Activated CD4-positive, alpha-beta T cell treated with anti-CD3 and anti-CD28 coated beads for 24 hours (primary cell): ENCODE measurements around the gene CD53.
"Not testable (repeated sequence)": the region's sequence is repeated elsewhere in the genome, so short reads cannot be mapped to it uniquely, and the experiment has no call there.

Source experiments
- DNase-seq, 2 donors: peaks; one replicate each; pipeline ENCODE4 v3.0.0-alpha.2; 2020; ENCODE audit warnings: low read depth in 2 of 2

Gene CD53, protein sequence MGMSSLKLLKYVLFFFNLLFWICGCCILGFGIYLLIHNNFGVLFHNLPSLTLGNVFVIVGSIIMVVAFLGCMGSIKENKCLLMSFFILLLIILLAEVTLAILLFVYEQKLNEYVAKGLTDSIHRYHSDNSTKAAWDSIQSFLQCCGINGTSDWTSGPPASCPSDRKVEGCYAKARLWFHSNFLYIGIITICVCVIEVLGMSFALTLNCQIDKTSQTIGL

DNA sequence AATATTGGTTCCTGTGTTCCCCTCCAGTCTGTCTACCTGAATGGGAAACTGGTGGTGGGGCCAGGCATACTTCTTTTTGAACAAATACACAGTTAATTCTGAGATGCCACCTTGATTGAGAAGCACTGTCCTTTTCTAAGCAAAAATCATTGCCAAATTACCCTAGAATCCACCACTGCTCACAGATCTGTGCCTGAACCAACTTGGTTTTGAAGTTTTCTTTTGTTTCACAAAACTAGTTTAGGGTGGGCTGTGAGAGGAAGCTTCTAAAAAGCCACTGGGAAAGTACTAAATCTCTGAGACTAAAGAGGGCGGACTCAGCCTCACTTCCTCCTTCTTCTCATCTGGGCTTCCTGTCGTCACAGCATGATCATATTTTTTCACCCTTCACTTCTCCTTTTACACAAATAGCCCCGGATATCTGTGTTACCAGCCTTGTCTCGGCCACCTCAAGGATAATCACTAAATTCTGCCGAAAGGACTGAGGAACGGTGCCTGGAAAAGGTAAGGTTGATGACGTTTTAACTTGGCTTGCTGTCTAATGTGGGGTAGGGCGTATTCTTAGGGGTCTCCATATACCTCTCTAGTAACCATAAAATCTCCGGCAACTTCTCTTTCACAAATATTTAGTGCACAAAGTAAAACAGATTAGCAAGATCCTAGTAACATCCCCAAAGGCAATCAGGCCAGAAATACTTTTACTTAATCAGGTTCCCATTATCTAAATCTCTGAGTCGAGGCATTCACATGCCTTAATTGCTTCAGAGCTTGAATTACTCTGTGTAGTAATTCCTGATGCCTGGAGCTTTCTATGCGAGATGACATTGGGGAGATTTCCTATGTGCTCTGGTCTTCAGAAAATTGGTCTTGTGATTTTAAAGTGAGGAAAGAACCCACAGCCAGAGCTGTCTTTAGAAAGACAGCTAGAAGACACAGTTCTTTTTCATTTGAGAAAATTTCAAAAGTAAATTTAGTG lies at the start of gene CD53:
TSS of gene CD53 (plus strand) at position 404 of the 976 bp plus-strand sequence. CDS start 18,261 bp downstream, outside the sequence.
- no peak for DNase-seq

DNA sequence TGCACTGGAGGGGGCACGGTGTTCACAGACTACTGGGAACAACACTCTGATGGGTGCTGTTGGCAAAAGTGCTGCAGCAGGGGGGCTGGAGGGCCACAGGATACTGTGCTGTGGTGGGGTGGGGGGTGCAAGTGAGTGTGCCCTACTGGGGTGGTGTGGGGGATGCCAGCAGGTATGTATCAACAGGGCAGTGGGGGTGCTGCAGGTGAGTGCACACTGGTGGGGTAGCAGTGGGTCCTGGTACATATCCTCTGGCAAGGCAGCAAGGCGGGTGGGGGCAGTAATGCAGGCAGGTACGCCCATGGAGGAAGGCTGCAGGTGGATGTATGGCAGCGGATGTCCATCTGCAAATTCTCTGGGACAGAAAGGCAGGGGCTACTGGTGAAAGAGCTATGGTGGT lies 48.8 kb upstream of the CD53 start:
- DNase-seq = no peak

DNA sequence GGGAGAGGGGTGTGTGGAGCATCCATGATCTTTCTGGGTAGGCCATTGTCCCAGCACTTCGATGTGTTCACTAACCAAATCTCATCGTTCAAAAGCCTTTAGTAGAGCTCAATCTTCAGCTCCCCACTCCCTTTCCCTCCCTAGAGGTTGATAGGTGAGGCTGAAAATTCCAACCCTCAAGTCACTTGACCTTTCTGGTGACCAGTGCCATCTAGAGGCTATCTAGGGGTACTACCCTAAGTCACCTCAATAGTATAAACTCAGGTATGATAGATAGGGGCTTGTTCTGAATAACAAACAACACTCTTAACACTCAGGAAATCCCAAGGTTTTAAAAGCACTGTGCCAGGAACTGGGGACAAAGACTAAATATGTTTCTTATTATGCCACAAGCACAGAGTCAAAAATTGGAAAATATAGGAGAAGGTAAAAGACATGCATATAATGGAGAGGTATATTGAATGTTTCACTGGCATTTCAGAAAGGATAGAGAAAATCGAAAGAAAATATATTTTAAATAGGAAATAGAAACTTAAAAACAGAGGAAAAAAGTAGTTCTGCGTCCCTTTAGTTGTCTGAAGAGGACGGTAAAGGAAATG lies 42.9 kb upstream of the CD53 start:
- DNase-seq = peak in 1 of 2 donors; percentile 8

DNA sequence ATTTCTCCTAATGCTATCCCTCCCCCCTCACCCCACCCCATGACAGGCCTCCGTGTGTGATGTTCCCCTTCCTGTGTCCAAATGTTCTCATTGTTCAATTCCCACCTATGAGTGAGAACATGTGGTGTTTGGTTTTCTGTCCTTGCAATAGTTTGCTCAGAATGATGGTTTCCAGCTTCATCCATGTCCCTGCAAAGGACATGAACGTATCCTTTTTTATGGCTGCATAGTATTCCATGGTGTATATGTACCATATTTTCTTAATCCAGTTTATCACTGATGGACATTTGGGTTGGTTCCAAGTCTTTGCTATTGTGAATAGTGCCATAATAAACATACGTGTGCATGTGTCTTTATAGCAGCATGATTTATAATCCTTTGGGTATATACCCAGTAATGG lies 39.2 kb upstream of the CD53 start:
- not testable (repeated sequence) for DNase-seq

DNA sequence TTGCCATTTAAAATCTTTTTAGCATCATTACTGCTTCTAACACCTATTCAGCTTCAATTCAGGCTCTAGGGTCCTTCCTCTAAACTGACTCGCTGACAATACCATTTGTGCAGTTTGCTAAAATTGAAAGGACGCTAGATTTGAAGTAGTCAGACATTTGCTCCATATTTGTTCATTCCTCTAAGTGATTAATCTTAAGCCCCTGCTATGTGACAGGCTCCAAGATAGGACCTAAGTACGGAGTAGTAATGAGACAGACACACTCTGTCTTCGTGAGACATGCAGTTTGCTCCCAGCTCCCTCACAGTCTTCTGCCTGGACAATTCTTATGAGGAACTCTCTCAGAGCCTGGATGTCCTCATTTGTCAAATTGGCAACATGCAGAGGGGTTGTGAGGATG lies 26.1 kb upstream of the CD53 start:
- no peak for DNase-seq

DNA sequence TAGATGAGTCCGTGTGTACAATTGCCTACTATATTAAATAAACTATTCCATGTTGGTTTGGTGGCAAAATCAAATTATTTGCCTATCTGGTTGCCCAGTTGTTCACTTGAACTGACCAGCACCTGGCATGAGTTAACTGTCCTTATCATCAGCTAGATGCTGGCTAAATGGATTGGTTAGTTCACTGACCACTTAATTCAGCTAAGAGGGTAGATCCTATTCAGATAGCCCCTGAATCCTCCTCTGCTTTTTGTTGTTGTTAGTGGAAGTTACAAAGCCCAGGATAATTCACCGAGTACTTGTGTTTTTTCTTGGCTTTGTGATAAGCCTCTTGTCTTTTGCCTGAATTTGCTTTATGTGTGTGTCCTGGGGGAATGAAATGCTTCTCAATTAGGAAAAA lies 22.8 kb upstream of the CD53 start:
- no peak for DNase-seq

DNA sequence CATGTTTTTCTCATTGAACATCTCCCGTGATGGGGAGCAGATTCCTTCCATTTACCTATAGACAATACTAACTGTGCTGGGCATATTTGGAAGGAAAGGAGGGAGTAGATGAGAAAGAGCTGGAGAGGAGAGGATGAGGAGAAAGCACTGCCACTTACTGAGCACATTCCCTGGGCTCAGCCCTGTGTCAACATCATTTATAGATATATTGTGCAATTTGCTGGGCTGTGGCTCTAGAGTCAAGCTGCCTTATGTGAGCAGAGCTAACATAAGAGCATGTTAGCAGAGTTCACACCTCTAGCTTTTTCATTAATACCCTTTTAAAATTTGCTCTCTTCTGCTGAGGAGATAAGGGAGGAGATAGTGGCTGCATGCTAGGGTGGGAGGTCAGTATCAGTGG lies 22.3 kb upstream of the CD53 start:
- no peak for DNase-seq

DNA sequence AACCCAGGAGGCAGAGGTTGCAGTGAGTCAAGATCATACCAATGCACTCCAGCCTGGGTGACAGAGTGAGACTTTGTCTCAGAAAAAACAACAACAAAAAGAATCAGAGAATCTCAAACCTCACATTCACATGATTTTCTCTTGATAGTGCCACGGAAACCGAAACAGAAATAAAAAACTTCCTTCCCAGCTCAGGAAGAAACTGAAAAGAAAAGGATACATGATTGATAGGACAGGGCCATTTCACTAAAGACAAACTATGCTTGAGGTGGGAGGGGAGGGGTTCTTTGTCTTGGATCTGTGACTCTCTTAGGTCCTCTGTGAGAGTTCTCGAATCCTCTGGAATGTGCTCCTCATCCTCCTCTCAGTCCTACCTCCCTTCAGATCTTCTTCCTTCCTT lies 19.8 kb upstream of the CD53 start:
- no peak for DNase-seq

DNA sequence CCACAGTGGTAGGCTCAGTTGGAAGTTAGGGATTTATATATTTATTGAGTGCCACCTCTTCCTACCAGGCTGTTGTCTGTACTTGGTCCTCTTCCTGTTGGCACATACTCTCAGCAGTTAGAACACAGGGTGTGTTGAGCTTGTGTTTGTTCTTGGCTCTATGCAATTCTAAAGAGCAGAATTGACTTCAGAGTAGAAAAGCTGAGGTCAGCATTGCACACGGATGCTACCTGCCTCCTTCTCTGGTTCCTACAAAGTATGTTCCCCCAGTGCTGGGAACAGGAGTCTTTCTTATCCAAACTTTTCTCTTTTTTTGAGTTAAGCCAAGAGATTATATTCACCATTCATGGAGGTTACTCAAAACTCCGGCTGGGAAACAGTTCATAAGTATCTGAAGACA lies 16.5 kb upstream of the CD53 start:
- no peak for DNase-seq

DNA sequence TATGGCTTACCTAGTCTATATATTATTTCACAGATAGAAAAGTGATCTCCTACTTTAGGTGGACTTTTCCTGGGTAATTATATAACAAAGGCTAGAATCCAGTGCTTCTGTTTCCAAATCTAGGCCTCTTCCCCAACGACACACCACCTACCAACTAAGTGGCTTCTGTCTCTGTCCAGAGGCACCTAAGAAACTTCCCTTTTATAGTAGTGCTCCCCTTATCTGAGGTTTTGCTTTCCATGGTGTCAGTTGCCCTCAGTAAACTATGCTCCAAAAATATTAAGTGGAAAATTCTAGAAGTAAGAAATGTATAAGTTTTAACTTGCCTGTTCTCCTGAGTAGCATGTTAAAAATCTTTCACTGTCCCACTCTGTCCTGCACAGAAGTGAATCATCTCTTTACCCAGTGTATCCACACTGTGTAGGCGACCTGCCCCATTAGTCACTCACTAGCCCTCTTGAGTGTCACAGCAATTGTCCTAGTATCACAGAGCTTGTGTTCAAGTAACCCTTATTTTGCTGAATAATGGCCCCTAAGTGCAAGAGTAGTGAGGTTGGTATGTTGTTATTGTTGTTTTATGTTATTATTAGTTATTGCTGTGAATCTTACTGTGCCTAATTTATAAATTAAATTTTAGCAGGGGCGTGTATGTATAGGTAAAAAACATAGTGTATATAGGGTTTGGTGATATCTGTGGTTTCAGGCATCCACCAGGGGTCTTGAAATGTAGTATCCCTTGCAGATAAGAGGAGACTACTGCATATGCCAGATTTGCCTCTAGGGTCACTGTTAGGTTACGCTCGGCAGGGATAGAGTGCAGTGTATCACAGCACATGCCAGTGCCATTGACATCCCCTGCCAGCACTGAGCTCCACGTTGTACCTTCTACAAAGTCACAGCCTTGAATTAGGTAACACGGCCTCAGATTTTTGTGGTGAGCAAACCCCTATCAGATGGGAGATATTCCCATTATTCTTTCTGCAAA lies 14.7 kb upstream of the CD53 start:
- no peak for DNase-seq

DNA sequence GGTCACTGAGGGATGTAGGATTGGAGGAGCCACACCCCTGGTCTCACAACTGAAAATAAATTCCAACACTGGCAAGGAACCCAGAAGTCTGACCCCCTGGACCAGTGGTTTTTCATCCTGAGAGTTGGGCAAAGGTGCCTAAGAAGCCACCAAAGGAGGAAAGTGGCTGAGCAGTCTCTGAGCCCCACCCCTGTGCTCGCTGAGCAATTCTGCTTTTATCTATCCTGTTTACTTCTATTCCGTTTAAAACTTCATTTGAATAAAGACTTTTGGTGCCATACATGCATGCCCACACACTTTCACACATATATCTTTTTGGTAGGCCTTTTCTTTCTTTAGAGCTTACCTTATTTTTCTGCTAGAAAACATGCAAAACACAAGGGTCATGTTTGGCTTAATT lies 13.9 kb upstream of the CD53 start:
- no peak for DNase-seq

DNA sequence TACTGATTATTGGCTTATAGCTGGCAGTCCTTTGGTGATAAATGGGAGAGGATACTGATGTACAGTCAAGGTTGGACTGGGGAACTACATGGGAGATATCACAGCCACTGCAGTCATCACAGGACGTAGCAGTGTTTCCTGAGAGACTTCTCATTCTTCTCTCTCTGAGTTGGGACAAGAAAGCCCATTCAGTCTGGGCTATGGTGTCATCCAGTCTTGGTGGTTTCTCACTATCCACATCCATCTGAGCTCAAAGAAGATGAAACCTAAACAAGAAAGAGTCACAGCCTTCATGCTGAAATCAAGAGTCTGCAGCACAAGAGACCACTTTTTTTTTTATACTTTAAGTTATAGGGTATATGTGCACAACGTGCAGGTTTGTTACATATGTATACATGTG lies 12.8 kb upstream of the CD53 start:
- no peak for DNase-seq

DNA sequence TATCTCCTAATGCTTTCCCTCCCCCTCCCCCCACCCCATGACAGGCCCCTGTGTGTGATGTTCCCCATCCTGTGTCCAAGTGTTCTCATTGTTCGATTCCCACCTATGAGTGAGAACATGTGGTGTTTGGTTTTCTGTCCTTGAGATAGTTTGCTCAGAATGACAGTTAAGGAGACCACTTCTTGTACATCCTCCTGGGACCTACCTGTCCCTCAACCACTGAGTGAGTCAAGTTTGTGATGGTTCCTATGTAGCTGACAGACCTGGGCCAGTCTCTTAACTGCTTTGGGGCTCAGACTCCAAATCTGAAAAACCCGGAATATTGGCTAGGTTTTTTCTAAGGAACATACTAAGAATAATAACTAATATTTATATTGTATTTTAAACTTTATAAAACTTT lies 12.3 kb upstream of the CD53 start:
- DNase-seq = not testable (repeated sequence)

DNA sequence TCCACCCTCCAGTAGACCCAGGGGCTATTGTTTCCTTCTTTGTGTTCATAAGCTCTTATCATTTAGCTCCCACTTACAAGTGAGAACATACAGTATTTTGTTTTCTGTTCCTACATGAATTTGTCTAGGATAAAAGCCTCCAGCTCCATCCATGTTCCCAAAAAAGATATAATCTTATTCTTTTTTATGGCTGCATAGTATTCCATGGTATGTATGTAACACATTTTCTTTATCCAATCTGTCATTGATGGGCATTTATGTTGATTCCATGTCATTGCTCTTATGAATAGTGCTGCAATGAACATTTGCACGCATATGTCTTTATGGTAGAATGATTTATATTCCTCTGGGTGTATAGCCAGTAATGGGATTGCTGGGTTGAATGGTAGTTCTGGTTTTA lies 11.0 kb upstream of the CD53 start:
- DNase-seq = not testable (repeated sequence)

DNA sequence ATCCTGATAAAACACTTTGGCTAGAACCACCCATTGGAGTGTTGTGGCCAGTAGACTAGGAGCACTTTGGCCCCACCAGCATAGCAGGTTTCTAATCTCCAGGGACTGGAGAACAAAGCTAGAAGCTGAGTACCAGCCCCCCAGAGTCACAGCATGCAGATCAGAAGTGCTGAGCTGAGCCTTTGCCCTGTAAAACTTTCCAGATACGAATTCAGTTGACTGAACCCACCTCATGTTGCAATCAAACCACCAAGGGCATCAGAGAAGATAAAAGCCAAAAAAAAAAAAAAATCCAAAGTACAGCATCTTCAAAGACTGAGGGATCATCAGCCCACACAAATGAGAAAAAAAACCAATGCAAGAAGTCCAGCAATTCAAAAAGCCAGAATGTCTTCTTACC lies 8.7 kb upstream of the CD53 start:
- DNase-seq = no peak

DNA sequence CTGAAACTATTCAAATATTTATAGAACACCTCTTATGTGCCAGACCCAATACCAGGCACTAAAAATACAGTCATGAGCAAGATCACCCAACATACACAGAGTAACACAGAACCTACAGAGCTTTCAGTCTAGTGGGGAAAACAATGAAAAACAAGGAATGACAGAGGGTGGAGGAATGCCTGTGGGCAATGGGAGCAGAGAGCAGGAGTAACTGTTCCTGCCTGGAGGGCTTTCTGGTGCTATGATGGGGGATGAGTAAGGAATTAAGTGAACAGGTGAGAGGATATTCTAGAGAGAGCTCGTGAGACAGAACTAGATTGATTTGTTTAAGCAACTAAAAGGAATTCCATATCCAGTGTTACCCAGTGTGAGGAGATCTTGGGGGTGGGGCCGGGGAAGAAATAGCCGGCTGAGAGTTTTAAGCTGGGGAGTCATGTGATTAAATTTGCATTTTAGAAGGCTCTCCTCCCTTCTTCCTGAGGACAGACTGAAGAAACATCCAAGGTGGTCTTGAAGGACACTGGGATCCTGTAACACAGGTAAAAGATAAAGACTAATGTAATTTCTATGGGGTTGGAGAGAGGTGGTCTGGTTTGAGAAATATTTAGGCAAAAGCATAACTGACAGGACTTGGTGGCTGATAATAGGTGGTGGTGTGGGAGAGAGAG lies 2.1 kb upstream of the CD53 start:
- DNase-seq = no peak

DNA sequence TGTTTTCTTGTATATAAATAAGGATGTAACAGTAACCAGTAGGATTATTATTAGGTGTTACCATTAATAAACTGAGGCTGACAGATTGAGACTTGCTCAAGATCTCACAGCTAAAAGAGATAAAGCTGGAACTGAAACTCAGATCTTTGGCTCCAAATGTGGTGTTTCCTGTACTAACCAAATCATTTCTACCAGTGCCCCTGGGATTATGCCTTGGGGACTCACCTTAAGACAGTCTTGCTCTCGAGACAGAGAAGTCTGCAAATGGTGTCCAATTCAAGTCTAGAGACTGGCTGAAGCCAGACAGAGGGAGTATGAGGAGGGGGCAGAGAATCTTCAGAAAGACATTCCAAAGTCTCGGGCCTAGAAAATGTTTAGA lies 593 bp upstream of the CD53 start:
- DNase-seq = no peak

DNA sequence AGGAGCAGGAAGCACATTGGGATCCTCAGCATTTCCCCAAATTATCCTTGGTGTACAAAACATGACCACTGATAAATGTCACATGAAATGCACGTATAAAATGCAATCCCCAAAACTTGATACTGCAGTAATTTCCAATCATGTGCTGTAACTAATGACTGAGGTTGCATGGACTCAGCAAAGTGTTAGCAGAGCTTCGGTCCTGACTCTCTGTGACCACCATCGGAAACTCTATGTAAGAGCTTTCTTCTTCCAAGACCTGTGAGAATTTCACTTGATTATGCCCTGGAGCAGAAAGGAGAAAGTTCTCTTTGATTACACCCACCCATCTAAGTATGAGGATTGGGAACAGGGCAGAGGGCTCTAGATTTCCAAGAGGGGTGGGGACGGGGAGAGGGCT lies 908 bp downstream of the CD53 start:
- DNase-seq = no peak

DNA sequence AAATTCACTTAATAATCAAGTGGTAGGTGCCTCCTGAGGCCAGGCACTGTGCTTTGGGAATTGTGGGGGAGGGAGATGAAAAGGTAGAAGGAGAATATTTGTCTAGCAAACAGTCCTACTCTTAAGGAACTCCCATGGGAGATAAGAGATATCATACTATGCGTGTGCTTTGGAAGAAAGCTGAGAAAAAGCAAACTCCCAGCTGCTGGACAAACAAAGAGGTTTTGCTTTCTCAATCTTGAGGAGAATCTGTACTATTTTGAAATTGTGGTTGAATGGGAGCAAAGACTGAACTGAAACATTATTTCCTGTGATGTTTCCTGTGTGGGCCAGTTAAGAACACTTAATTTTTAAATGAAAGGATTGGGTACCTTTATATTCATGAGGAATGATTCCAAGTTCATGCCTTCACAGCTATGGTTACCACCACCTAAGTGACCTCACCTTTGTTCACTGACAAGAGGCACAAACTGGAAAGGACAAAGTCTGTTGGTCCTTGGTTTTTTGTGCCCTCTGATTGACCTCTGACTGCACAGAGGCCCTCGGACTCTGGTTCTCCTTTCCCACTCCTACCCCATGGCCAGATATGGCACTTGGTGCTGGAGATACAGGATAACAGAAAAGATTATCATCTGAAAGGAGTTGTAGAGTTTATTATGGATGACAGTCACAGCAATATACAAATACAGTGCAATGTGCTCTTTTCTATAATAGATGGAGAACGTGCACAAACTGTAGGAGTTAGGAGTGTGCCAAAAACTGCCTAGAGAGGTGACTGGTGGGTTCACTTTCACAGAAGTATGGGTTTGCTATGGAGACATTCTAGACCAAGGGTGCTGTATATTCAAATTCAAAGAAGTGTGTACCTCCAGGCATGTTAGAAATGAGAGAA lies 1.6 kb downstream of the CD53 start:
- no peak for DNase-seq

DNA sequence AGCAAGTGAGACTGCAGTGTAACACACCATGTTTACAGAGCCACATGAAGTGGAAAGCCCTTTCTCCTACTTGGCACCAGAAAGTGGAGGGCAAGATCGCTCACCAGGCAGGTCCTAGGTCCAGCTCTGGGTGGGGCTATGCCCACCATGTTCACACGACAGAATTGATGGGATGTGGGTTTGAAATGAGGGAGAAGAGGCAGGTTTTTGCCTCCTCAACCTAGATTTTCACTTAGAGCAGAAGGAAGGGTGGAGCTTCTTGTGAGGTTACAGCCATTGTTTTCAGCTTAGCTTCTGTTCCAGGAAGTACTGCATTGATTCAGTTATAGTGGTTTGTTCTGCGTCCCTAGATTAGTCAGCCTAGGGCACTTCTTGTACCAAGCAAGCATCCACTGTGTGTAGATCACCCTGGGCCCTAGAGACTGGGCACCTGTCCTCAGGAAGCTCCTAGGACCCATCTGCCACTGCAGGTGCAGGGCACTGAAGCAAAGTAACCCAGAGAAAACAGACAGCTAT lies 2.3 kb downstream of the CD53 start:
- peak in 1 of 2 donors; percentile 33 for DNase-seq
